HG02759 (cell line): ENCODE measurements around the gene FAM217A.

Source experiments
- ATAC-seq: cut with Tn5 transposase; IDR thresholded peaks from one replicate; pipeline ENCODE4 v1.9.1; 2021; ENCODE audit warnings: mild to moderate bottlenecking, moderate library complexity; ENCODE audit not compliant: unreplicated experiment

FAM217A gene

GRCh38 chr6:4023240-4023639, 55.7 kb downstream of the FAM217A start:
- ATAC-seq: no peak

DNA sequence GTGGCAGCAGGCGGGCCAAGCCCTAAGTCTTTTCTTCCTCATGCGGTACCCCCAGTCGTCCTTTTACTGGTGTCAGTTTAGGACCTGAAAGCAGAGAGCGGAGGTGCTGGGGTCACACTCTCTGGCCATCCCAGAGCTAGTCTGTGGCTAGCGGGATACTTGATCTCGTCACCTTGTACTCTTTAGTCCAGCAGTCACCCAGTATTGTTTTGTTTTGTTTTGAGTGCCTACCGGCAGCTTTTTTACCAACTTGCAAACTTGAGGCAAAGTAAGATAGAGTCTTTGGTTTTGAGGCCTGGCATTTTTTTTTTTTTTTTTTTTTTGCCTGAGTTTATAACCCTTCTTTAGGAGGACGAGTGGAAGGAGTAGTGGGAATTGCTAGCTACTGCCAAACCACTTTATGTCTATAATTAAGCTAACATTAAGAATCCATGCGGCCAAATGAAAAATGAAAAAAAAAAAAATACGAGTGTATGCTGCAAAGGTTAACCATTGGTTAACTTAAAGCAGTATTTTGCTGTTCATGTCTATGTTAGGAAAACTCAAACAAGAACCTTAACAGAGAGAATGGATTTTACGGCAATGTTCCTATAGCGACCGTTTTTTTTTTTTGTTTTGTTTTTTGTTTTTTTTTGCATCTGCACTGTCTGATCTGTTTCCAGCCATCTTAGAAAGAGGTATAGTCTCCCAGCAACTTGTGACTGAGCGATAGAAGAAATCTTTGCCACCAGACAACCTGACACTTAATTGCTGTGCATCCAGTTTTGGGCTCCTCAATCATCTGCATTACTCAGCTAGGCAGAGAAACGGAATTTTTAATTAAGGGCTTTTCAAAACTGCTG, 56.9 kb downstream of the FAM217A start:
- peak; percentile 2 for ATAC-seq

- ATAC-seq: peak; percentile 66
Observed at GRCh38 chr6:4021133-4021853, 57.6 kb downstream of the FAM217A start.

DNA sequence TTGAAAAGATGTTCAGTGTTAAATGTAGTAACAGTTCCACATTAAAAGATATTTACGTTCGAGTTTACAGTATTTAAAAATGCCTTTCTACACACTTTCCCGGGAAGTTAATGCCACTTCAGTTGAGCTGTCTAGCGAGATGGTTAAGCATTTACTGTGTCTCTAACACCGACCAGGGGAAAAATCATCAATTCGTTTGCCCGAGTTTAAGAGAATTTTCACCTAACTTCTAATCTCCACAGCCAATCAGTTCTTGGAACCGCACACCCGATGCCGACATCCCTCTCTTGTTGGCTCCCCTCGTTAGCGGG, 58.2 kb downstream of the FAM217A start:
- ATAC-seq: no peak

DNA sequence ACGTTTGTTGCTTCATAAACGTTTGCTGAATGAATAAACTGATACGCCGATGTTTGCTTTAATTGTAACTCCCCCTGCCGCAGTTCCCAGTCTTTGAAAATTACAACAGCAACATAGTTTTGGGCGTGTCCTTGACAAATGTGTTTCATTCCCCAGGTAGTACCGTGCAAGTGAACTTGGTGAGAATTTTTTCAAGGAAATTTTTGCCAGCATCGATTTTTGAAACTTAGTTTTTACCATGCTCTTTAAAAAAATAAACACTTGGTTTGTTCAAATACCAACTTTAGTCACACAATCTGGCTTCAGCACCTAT, 60.1 kb downstream of the FAM217A start:
- no peak for ATAC-seq
